Measurements from ENCODE around the gene PFDN6. TPM values are rescaled to one million over a fixed set of nuclear protein-coding genes. Genes with fewer than 3 reads are reported as not detected.
A peak's percentile ranks its signal among the peaks of the same experiment; 100 is the strongest.

PFDN6 gene
- total RNA-seq, 3 donors from 2014 or later (not counting 1 experiment from before 2014, with no cell fraction given), result 19.2 to 26.5 (median 22.7) TPM

DNA sequence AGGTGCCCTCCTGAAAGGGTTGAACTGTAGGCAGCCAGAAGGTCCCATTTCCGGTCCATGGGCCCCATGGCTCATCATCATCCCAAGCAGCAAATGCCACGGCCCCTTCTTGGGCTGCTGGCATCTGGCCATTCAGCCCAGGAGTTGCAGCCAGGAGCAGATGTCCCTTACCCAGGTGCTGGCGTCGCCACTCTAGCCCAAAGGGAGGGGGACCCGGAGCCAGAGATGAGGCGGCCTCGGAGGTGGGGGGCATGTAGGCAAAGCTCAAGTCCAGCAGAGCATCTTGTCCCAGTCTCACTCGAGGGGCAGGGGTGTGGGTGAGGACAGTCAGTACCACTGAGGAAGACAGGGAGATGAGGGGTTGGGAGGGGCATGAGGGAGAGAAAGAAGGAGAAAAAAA, 15.7 kb downstream of the PFDN6 start:
- DNase-seq (no peak), ATAC-seq (no peak)
- no peaks in the 10 kb centered on the region for H3K36me3 Mint-ChIP-seq

DNA sequence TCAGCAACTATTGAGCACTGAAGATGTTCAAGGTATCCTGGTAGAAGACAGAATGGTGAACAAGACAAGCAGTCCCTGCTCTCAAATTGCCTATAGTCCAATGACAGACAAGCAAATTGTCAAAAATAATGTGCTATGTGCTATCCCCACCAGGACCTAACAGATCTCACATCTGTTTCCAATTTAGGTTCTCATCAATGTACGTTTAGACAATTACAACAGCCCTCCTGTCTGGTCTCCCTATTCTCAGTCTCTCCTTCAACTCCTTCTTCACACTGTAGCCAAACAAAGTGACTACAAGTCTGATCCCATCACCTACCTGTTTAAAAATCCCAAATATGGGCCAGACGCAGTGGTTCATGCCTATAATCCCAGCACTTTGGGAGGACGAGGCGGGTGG, 17.0 kb downstream of the PFDN6 start:
- peaks cover 53% of the 10 kb centered on the region for H3K36me3 ChIP-seq (ENCODE audit: control insufficient read depth, insufficient read depth, low read length)
- Mint-ChIP-seq H3K4me1 (peaks cover 27 to 50% of the 10 kb centered on the region in 2 donors), H3K27me3 (ENCODE audit: low read depth in 2 of 2) (no peaks in the 10 kb centered on the region), H3K27ac (no peak overlapping the region), H3K4me3 (no peak overlapping the region), H3K36me3 (no peaks in the 10 kb centered on the region), H3K9me3 (no peaks in the 10 kb centered on the region)
- H3K9me3 ChIP-seq (ENCODE audit: control insufficient read depth, insufficient read depth, low read length), result no peaks in the 10 kb centered on the region
- WGBS (ENCODE audit: insufficient coverage), result 94% methylated on average over 4 of the region's 4 CpGs
- DNase-seq, result no peak
- peaks cover 19% of the 10 kb centered on the region for H3K4me1 ChIP-seq (ENCODE audit: control insufficient read depth, insufficient read depth, low read length)
- no peak overlapping the region for H3K4me3 ChIP-seq (ENCODE audit: low read length)
- intact Hi-C loops (cut with micrococcal nuclease), result no loop called here
- TF ChIP-seq, protein P1, sequence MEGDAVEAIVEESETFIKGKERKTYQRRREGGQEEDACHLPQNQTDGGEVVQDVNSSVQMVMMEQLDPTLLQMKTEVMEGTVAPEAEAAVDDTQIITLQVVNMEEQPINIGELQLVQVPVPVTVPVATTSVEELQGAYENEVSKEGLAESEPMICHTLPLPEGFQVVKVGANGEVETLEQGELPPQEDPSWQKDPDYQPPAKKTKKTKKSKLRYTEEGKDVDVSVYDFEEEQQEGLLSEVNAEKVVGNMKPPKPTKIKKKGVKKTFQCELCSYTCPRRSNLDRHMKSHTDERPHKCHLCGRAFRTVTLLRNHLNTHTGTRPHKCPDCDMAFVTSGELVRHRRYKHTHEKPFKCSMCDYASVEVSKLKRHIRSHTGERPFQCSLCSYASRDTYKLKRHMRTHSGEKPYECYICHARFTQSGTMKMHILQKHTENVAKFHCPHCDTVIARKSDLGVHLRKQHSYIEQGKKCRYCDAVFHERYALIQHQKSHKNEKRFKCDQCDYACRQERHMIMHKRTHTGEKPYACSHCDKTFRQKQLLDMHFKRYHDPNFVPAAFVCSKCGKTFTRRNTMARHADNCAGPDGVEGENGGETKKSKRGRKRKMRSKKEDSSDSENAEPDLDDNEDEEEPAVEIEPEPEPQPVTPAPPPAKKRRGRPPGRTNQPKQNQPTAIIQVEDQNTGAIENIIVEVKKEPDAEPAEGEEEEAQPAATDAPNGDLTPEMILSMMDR (IDR thresholded peaks at IDR 0.05), result no peak
- no peak overlapping the region for H3K27ac ChIP-seq (ENCODE audit: low read length)
- H3K27me3 ChIP-seq (ENCODE audit: control insufficient read depth, insufficient read depth, low read length), result no peaks in the 10 kb centered on the region
- ATAC-seq, result no peak

More for the DNA sequence above, 15.7 kb downstream of the PFDN6 start:
- Histone ChIP-seq H3K4me1 (ENCODE audit: control insufficient read depth, insufficient read depth, low read length) (peaks cover 20% of the 10 kb centered on the region), H3K9me3 (ENCODE audit: control insufficient read depth, insufficient read depth, low read length) (no peaks in the 10 kb centered on the region), H3K27ac (ENCODE audit: low read length) (no peak overlapping the region), H3K4me3 (ENCODE audit: low read length) (no peak overlapping the region), H3K36me3 (ENCODE audit: control insufficient read depth, insufficient read depth, low read length) (peaks cover 50% of the 10 kb centered on the region), H3K27me3 (ENCODE audit: control insufficient read depth, insufficient read depth, low read length) (no peaks in the 10 kb centered on the region)
- WGBS (ENCODE audit: insufficient coverage), result 95% methylated on average over 8 of the region's 8 CpGs
- peaks cover 27 to 54% of the 10 kb centered on the region in 2 donors for H3K4me1 Mint-ChIP-seq
- H3K4me3 Mint-ChIP-seq, result no peak overlapping the region
- no peaks in the 10 kb centered on the region for H3K27me3 Mint-ChIP-seq (ENCODE audit: low read depth in 2 of 2)
- peak overlapping the region; percentile 9 to 45 for H3K27ac Mint-ChIP-seq
- TF ChIP-seq, protein P1 (IDR thresholded peaks at IDR 0.05), result no peak
- intact Hi-C loops (cut with micrococcal nuclease), result no loop called here
- no peaks in the 10 kb centered on the region for H3K9me3 Mint-ChIP-seq

DNA sequence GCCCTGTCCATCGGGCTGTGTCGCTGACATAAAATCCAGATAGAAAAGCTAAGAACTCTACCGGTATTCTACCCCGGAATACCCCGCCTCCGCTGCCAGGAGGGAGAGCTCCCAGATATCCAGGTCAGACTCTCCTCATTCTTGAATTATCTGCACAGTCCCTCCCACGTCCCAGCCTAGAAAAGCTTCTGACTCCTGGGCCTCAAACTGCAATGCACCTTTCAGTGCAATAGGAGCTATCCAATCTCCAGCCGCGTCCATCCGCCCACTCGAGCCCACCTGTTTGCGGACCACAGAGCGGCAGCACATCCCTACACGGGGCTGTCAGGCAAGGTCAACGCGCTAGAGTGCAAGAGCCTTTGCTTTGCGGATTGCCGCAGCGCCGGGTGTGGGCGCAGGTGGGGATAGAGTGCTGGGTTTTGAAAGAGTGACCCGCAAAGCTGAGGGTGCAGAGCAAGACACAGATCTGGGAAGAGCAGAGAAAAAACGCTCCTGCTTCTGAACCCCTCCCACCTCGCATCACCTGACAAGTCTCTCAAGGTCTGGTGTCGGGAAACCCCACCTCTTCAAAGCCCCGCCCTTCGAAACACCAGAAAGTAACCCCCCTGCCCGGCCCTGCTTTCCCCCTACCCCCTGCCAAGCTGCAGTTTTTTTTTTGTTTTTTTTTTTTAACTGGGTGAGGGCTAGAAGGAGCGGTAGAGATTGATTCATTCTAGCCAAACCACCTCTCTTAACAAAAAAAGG, 23.1 kb downstream of the PFDN6 start:
- peak overlapping the region; percentile 98 to 99 for H3K27ac Mint-ChIP-seq
- H3K36me3 Mint-ChIP-seq, result no peaks in the 10 kb centered on the region

More for the DNA sequence above, 23.1 kb downstream of the PFDN6 start:
- Mint-ChIP-seq H3K27me3 (ENCODE audit: low read depth in 2 of 2) (no peaks in the 10 kb centered on the region), H3K4me3 (peak overlapping the region; percentile 96), H3K9me3 (no peaks in the 10 kb centered on the region), H3K4me1 (peaks cover 33 to 68% of the 10 kb centered on the region in 2 donors)
- H3K36me3 ChIP-seq (ENCODE audit: control insufficient read depth, insufficient read depth, low read length), result peaks cover 19% of the 10 kb centered on the region
- peak overlapping the region; percentile 91 for H3K4me3 ChIP-seq (ENCODE audit: low read length)
- H3K27ac ChIP-seq (ENCODE audit: low read length), result peak overlapping the region; percentile 98
- H3K27me3 ChIP-seq (ENCODE audit: control insufficient read depth, insufficient read depth, low read length), result no peaks in the 10 kb centered on the region
- H3K9me3 ChIP-seq (ENCODE audit: control insufficient read depth, insufficient read depth, low read length), result no peaks in the 10 kb centered on the region
- 12% methylated on average over 27 of the region's 29 CpGs for WGBS (ENCODE audit: insufficient coverage)
- peaks cover 48% of the 10 kb centered on the region for H3K4me1 ChIP-seq (ENCODE audit: control insufficient read depth, insufficient read depth, low read length)
- TF ChIP-seq, protein P1 (IDR thresholded peaks at IDR 0.05), result no peak
- intact Hi-C loops (cut with micrococcal nuclease), result loop anchor here (2.0 kb wide), 2 partner anchors 14 to 106 kb away; partner anchors contain the start of genes CUTA and RGL2
- ATAC-seq (peak; percentile 46 to 69 (median 49)), DNase-seq (peak; percentile 75 to 96)
